HL-60 (cell line): ENCODE data around the gene OR4D1.

Source experiments
- DNase-seq, 2 experiments: peaks; one replicate each; pipeline ENCODE4 v3.0.0-alpha.2; 2010 to 2020; ENCODE audit warnings: low read depth in 1 of 2, low spot score in 1 of 2
- H3K27ac ChIP-seq: fragments of 250-450 bp; sonication (Bioruptor Pico); replicated peaks from 2 replicates; pipeline ENCODE4 v1.5.1; 2020; ENCODE audit warnings: mild to moderate bottlenecking, moderate library complexity
- H3K27me3 ChIP-seq: fragments of 250-450 bp; sonication (Bioruptor Pico); 2 replicates; pipeline ENCODE4 v1.5.1; 2021; ENCODE audit warnings: mild to moderate bottlenecking, moderate library complexity; ENCODE audit not compliant: insufficient read depth, poor library complexity, severe bottlenecking
- H3K4me3 ChIP-seq: replicated peaks from 2 replicates; pipeline ENCODE4 v1.5.1; 2011; ENCODE audit warnings: mild to moderate bottlenecking, control low read depth, low read length; ENCODE audit not compliant: insufficient read depth
- CTCF ChIP-seq: IDR thresholded peaks from one replicate; pipeline ENCODE4 v1.5.1; 2011; ENCODE audit warnings: low read length, control low read depth, inconsistent platforms; ENCODE audit not compliant: insufficient read depth
- GABPA ChIP-seq: IDR thresholded peaks from 2 replicates; pipeline ENCODE4 v1.6.1; 2012; ENCODE audit warnings: low read depth
- POLR2AphosphoS5 ChIP-seq: IDR thresholded peaks from 2 replicates; pipeline ENCODE4 v1.6.1; 2012; ENCODE audit warnings: low read depth
- SPI1 ChIP-seq: IDR thresholded peaks from 2 replicates; pipeline ENCODE4 v1.6.1; 2012; ENCODE audit warnings: low read depth, mild to moderate bottlenecking, borderline replicate concordance
- TF ChIP-seq, protein P1 (sequence below): IDR thresholded peaks from 2 replicates; pipeline ENCODE4 v1.6.1; 2012; ENCODE audit warnings: low read depth; ENCODE audit not compliant: insufficient replicate concordance

The OR4D1 gene

DNA sequence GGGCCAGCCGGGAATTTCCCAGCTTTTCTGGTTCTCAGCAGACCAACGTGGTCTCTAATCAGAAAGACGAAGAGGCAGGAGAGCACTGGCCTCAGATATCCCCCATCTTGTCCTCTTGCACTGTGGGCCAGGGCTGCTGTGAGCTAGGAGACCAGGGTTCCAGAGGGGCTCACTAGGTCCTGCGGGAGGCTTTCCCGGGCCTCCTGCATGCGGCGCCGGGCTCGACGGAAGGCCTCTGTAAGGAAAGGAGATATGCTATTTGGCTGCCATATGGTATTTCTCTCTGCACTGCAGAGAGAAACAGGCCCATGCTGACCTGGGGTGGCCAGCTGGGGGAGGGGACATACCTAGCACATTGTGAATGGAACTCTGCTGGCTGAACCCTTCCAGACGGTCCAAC lies 57.8 kb downstream of the OR4D1 start:
- TF ChIP-seq SPI1 (no peak), GABPA (no peak), CTCF (no peak), POLR2AphosphoS5 (no peak)
- TF ChIP-seq, protein P1, sequence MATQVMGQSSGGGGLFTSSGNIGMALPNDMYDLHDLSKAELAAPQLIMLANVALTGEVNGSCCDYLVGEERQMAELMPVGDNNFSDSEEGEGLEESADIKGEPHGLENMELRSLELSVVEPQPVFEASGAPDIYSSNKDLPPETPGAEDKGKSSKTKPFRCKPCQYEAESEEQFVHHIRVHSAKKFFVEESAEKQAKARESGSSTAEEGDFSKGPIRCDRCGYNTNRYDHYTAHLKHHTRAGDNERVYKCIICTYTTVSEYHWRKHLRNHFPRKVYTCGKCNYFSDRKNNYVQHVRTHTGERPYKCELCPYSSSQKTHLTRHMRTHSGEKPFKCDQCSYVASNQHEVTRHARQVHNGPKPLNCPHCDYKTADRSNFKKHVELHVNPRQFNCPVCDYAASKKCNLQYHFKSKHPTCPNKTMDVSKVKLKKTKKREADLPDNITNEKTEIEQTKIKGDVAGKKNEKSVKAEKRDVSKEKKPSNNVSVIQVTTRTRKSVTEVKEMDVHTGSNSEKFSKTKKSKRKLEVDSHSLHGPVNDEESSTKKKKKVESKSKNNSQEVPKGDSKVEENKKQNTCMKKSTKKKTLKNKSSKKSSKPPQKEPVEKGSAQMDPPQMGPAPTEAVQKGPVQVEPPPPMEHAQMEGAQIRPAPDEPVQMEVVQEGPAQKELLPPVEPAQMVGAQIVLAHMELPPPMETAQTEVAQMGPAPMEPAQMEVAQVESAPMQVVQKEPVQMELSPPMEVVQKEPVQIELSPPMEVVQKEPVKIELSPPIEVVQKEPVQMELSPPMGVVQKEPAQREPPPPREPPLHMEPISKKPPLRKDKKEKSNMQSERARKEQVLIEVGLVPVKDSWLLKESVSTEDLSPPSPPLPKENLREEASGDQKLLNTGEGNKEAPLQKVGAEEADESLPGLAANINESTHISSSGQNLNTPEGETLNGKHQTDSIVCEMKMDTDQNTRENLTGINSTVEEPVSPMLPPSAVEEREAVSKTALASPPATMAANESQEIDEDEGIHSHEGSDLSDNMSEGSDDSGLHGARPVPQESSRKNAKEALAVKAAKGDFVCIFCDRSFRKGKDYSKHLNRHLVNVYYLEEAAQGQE = no peak
- Histone ChIP-seq H3K4me3 (no peak overlapping the region), H3K27ac (no peak overlapping the region), H3K27me3 (no peaks in the 10 kb centered on the region)
- DNase-seq = no peak

DNA sequence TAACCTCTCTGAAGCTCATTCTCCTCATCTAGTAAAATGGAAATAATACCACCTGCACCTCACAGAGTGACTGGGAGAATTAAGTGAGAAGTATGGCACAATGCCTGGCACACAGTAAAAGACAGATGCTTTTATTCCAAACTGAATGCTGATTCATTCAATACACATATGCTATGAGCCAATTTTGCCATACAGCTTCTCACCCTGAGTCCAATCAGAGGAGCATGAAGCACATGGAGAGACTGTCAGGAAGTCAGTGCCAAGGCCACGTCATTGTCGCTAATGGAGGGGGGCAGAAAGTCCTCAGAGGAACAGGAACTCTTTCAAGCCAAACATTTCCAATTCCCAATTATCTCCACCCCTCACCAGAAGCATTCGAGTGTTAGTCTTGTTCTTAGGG lies 59.3 kb downstream of the OR4D1 start:
- DNase-seq = no peak
- no peaks in the 10 kb centered on the region for H3K27me3 ChIP-seq

GRCh38 chr17:58208344-58208743 lies 60.2 kb downstream of the OR4D1 start:
- Histone ChIP-seq H3K27ac (no peak overlapping the region), H3K27me3 (no peaks in the 10 kb centered on the region), H3K4me3 (no peak overlapping the region)
- DNase-seq = no peak
- TF ChIP-seq POLR2AphosphoS5 (no peak), GABPA (no peak), SPI1 (no peak), CTCF (no peak)
- TF ChIP-seq, protein P1 = no peak

More for the DNA sequence above, 59.3 kb downstream of the OR4D1 start:
- TF ChIP-seq SPI1 (no peak), CTCF (no peak), GABPA (no peak)
- no peak overlapping the region for H3K4me3 ChIP-seq
- H3K27ac ChIP-seq = no peak overlapping the region
